ENCODE results near the gene ATXN7L1. TPM values are rescaled to one million over a fixed set of nuclear protein-coding genes. Genes with fewer than 3 reads are reported as not detected.
"Not testable (repeated sequence)": the region's sequence is repeated elsewhere in the genome, so short reads cannot be mapped to it uniquely, and the experiment has no call there.

ATXN7L1 gene
- total RNA-seq, 1 donor from 2014 or later: 16.3 TPM

- no peak for DNase-seq (ENCODE audit: low spot score)
Measured at GRCh38 chr7:105744258-105744657, 132.1 kb downstream of the ATXN7L1 start.

- DNase-seq (ENCODE audit: low spot score): no peak
Measured at GRCh38 chr7:105743351-105744090, 132.9 kb downstream of the ATXN7L1 start.

GRCh38 chr7:105742787-105743186 lies 133.6 kb downstream of the ATXN7L1 start:
- no peak for DNase-seq (ENCODE audit: low spot score)

- DNase-seq (ENCODE audit: low spot score): no peak
Measured at GRCh38 chr7:105741982-105742381, 134.4 kb downstream of the ATXN7L1 start.

GRCh38 chr7:105738133-105738532 lies 138.3 kb downstream of the ATXN7L1 start:
- DNase-seq (ENCODE audit: low spot score): no peak

GRCh38 chr7:105734233-105734632 lies 142.2 kb downstream of the ATXN7L1 start:
- DNase-seq (ENCODE audit: low spot score): no peak

GRCh38 chr7:105731042-105731441 lies 145.4 kb downstream of the ATXN7L1 start:
- no peak for DNase-seq (ENCODE audit: low spot score)

GRCh38 chr7:105728028-105728427 lies 148.4 kb downstream of the ATXN7L1 start:
- no peak for DNase-seq (ENCODE audit: low spot score)

GRCh38 chr7:105724688-105725087 lies 151.7 kb downstream of the ATXN7L1 start:
- DNase-seq (ENCODE audit: low spot score): no peak

GRCh38 chr7:105723572-105723971 lies 152.8 kb downstream of the ATXN7L1 start:
- no peak for DNase-seq (ENCODE audit: low spot score)

GRCh38 chr7:105721571-105722104 lies 154.8 kb downstream of the ATXN7L1 start:
- DNase-seq (ENCODE audit: low spot score): no peak

- no peak for DNase-seq (ENCODE audit: low spot score)
Measured at GRCh38 chr7:105719919-105720318, 156.5 kb downstream of the ATXN7L1 start.

GRCh38 chr7:105719395-105719794 lies 157.0 kb downstream of the ATXN7L1 start:
- no peak for DNase-seq (ENCODE audit: low spot score)

- DNase-seq (ENCODE audit: low spot score): peak; percentile 47
Measured at GRCh38 chr7:105718511-105718925, 157.9 kb downstream of the ATXN7L1 start.

- DNase-seq (ENCODE audit: low spot score): no peak
Measured at GRCh38 chr7:105715528-105715927, 160.9 kb downstream of the ATXN7L1 start.

GRCh38 chr7:105713488-105714465 lies 162.6 kb downstream of the ATXN7L1 start:
- no peak for DNase-seq (ENCODE audit: low spot score)

GRCh38 chr7:105712877-105713276 lies 163.5 kb downstream of the ATXN7L1 start:
- no peak for DNase-seq (ENCODE audit: low spot score)

- no peak for DNase-seq (ENCODE audit: low spot score)
Measured at GRCh38 chr7:105711726-105712402, 164.5 kb downstream of the ATXN7L1 start.

GRCh38 chr7:105710720-105711119 lies 165.7 kb downstream of the ATXN7L1 start:
- not testable (repeated sequence) for DNase-seq (ENCODE audit: low spot score)

- no peak for DNase-seq (ENCODE audit: low spot score)
Measured at GRCh38 chr7:105708763-105709080, 167.7 kb downstream of the ATXN7L1 start.

GRCh38 chr7:105707967-105708762 lies 168.2 kb downstream of the ATXN7L1 start:
- no peak for DNase-seq (ENCODE audit: low spot score)
